GM10266 (cell line): Measurements from ENCODE around the gene CDH10.

ENCODE experiments used
- DNase-seq: peaks from one replicate; pipeline ENCODE4 v3.0.0; 2012; ENCODE audit errors: extremely low spot score
- CTCF ChIP-seq: IDR thresholded peaks from 2 replicates; pipeline ENCODE4 v1.5.1; 2012; ENCODE audit warnings: mild to moderate bottlenecking, low read depth; ENCODE audit not compliant: control insufficient read depth, insufficient read depth; ENCODE audit errors: missing control alignments

Gene CDH10

GRCh38 chr5:24497591-24498157, 147.1 kb downstream of the CDH10 start:
- DNase-seq: no peak
- TF ChIP-seq CTCF: no peak

- DNase-seq: no peak
- no peak for TF ChIP-seq CTCF
These were observed 147.6 kb downstream of the CDH10 start for GRCh38 chr5:24497145-24497544.

GRCh38 chr5:24496268-24496667, 148.5 kb downstream of the CDH10 start:
- no peak for DNase-seq

GRCh38 chr5:24492229-24492628, 152.5 kb downstream of the CDH10 start:
- TF ChIP-seq CTCF: no peak
- no peak for DNase-seq

More at GRCh38 chr5:24496268-24496667, 148.5 kb downstream of the CDH10 start:
- TF ChIP-seq CTCF: no peak

GRCh38 chr5:24491490-24491889, 153.3 kb downstream of the CDH10 start:
- no peak for TF ChIP-seq CTCF

GRCh38 chr5:24487368-24488229, 157.2 kb downstream of the CDH10 start:
- DNase-seq: no peak
- TF ChIP-seq CTCF: no peak

More at GRCh38 chr5:24491490-24491889, 153.3 kb downstream of the CDH10 start:
- no peak for DNase-seq

GRCh38 chr5:24480952-24481351, 163.8 kb downstream of the CDH10 start:
- TF ChIP-seq CTCF: no peak
- no peak for DNase-seq
